GM19099 (cell line): ENCODE measurements around the gene MRPS35.

ENCODE experiments used
- POLR2A ChIP-seq: IDR thresholded peaks from 3 replicates; pipeline ENCODE4 v1.6.1; 2011; ENCODE audit warnings: low read depth; ENCODE audit not compliant: insufficient read length; ENCODE audit errors: extremely low read depth

Gene MRPS35

DNA sequence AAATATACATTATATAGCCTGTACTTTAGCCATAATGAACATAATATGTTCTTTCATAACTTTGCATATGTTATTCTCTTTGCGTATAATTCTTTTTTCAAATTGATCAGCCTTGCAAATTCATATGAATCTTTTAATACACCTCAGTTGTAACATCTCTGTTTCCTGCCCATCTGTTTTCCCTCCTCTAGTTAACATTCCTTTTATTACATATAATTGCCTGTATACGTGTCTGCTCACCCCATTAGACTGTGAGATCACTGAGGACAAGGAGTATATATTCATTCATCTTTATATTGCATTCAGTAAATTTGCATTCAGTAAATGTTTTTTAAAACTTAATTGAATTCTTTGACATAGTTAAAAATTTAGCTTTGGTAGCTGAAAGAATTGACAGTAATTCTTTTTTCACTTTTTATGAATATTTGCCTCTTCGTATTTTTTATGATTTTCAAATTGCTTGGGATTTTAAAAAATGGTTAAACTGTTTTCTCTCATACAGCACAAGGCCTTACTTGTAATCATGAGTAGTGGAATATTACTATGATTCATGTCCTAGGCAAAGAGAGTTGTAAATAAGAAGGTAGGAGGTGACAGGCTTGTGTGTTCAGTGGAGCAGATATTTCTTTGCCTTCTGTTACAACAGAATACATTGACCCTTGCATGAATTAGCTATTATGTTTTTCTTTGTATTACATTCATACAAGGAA lies 36.6 kb downstream of the MRPS35 start:
- no peak for TF ChIP-seq POLR2A

DNA sequence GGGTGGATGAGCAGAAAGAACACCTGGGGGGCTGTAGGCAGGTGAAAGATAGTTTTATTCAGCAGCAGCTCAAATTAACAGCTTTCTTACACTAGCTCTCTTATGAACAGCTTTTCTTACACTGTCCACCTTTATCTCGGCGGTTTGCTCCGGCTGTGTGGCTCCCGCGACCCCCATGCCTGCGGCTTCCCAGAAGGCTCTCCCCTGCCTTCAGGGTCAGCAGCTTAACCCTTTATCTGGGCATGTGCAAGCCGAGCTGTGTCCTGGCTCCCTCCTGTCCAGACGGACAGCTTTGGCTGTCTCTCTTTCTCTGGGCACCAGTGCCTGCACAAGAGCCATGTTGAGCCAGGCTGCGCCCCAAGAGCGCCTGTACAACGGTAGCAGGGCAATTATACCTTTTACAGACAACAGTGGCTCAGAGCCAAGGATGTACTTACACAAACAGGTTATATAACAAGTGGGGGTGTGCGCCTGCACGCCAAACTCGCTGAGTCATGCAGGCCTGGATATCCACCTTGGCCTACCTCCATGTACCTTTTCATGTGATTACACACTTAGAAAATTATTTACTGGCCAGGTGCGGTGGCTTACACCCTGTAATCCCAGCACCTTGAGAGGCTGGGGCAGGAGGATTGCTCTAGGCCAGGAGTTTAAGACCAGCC lies 40.9 kb downstream of the MRPS35 start:
- TF ChIP-seq POLR2A: no peak

DNA sequence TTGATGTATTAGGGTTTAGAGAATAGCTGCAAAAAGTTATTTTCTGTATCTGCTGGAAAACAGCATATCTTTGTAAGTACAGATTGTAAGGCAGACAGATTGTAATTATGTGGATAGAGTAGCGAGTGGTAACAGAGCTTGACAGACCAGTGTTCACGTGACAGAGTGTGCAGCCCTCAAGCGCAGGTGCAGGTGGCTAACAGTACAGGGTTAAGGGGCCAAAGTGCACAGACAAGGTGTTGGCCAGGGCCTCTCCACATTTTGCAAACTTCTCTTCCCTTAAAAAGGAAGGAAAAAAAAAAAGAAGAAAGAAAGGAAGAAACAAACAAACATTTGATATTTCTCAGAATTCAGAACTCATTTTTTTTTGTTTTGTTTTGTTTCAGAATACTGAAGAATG lies 44.2 kb downstream of the MRPS35 start:
- no peak for TF ChIP-seq POLR2A

DNA sequence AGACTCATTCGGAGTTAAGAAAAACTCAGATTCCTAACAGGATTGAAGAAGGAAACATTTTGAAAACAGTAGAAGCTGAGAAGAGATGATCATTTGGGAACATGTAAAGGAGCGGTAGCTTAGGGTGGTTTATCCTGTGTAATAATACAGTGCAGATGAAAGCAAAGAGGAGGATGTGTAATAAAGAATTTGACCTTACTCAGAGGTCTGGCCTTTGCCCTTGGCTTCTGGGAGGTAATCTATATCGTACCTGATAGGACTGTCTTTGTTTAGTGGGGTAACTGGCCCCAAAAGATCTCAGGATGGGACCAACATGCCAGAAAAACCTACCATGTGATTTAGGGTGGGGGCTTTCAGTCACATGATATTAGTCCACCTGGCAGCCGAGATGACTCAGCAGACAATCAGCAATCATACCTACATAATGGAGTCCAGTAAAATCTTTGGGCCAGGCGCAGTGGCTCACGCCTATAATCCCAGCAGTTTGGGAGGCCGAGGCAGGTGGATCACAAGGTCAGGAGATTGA lies 46.1 kb downstream of the MRPS35 start:
- no peak for TF ChIP-seq POLR2A

DNA sequence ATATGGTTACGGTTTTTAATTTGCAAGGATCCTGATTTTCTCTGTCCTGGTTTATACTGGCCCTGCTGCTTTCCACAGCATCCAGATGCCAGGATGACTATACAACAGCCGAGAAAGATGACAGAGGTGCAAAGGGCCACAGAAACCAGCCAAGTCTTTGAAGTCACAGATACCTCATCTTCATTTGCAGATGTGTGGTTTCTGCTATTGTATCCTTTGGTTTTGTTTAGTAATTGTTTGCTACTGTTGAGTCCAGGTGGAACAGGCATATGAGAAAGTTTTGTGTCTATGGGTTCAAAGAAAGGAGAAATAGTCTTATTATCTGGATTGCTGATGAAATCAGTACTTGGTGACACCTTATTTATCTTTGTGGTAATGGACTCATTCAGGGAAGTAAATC lies 52.1 kb downstream of the MRPS35 start:
- no peak for TF ChIP-seq POLR2A

DNA sequence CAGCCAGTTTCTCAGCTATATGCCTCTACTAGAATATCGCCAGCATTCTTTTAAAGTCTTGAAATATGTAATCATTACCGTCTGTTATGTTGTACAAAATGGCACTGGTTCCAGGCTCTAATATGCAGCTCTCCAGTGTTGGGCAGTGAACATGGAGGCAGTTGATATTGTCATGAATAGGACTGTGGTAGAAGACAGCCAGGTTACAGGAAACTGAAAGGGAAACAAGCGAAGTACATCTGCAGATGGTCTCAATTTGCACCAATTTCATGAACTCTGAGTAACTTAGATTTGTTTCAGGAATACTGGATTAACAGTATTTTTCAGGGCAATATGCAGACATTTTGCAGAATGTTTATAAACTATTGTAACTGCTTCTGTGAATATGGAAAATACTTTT lies 56.0 kb downstream of the MRPS35 start:
- TF ChIP-seq POLR2A: no peak

DNA sequence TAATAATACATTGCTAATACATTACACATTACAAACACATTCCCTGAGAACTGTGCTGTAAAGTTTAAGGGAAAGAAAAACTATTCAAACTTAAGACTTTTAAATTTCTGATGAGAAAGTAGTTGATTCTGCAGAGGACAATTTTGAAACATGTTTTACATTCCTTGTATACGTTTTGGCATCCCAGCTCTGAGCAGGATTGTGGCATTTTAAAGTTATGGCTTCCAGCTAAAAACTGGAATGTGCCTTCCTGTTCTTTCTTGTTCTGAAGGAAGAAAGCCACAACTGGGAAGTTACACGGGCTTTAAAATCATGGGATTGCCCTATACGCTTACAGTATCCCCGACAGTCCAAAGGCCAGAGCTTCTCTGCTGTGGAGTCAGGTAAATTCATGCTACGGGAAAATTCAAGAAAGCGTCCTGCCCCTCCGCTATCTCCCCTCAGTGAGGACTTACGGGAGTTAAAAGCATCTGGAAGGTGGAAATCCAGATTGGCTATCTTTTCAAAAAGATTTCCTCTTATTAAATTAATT lies 58.6 kb downstream of the MRPS35 start:
- no peak for TF ChIP-seq POLR2A

DNA sequence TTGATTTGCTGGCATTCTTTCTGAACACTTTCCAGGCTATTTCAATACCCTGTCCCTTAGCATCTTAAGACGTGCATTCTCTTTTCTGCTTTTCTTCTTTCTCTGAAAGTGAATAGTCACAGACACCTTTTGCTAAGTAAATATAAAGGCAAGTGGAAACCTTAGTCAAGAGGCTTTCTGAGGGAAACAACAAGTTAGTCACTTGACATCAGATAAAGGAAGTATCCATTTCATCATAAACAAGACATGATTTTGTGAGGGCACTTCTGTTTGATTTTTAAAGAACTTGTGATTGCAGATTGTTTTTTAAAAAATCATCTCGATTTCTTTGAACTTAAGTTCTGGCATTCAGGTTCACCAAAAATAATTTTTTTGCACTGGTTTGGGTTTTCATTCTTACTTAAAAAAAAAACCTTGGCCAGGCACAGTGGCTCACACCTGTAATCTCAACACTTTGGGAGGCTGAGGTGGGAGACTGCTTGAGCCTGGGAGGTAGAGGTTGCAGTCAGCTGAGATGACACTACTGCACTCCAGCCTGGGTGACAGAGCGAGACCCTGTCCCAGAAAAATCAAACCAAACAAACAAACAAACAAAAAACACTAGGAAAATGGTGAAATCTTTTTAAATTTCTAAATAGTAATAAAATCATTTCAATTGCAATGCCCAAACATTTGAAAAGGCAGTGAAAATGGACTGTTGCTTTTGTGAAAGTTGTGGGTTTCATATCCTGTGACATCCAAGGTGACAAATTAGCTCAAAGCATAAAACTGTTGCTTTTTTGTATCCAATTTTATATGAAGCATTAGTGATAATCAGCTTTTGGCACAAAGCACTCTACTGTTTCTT lies 61.1 kb downstream of the MRPS35 start:
- TF ChIP-seq POLR2A: no peak

DNA sequence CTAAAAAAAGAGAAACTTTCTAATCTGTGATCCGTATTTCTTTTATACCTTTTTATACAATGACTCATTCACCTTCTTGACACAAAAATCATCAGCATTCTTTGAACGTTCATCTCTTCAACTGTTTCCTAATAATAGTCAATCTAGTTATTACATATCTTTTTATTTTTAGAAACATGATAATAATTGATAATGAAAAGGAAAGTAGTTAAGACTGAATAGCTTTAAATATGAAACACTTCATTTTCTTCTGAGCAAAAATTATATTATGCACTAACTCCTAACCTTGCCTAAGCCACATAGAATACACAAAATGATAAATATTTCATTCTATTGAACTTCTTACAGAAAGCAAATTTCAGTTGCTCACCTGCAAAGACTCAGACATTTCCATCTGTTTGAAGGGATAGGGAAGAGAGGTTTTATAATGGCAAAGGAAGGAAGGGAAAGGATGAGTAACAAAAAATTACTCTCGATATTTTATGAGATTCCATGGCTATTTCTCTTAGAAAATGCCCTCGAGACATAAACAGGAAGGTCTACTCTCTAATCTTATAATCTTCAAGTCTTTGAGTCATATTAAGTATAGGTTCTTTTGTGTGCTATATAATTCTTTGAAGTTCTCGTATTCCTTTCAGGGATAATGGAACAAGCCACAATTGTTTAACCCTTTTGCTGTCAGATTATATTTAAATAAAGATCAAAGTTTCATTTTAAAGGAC lies 61.9 kb downstream of the MRPS35 start:
- no peak for TF ChIP-seq POLR2A

DNA sequence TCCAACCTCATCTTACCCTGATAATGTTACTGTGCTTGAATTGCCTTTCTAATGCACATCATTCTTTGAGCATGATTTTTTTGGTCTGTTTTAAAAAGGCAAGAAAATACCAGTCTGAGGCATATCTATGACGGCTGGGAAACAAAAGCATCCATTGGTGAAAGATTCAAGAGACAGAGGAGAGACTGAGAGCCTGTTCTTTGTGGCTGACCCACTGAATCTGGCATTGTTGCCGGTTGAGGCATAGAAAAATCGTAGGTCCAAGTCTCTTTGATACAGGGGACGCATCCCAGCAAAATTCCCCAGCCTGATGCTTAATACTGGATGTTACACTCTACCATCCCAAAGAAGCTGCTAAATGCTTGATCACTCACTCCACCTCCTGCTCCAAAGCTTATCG lies 66.5 kb downstream of the MRPS35 start:
- TF ChIP-seq POLR2A: no peak

DNA sequence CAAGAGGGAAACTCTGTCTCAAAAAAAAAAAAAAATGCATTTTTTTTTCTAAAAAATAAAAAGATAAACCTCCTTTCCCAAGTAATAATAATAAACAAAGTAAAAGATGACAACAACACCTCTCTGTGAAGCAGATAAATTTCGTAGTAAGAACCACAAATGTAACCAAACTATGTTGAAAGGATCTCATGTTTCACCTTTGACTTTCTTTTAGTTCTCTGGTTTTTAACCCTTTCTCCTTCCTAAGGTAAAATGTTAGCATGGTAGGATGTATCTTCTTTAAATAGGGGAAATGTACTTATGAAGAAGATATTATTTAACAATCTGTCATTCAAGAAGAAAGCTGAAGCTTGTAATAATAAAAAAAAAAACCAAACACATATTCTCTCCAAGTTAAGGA lies 67.6 kb downstream of the MRPS35 start:
- no peak for TF ChIP-seq POLR2A

DNA sequence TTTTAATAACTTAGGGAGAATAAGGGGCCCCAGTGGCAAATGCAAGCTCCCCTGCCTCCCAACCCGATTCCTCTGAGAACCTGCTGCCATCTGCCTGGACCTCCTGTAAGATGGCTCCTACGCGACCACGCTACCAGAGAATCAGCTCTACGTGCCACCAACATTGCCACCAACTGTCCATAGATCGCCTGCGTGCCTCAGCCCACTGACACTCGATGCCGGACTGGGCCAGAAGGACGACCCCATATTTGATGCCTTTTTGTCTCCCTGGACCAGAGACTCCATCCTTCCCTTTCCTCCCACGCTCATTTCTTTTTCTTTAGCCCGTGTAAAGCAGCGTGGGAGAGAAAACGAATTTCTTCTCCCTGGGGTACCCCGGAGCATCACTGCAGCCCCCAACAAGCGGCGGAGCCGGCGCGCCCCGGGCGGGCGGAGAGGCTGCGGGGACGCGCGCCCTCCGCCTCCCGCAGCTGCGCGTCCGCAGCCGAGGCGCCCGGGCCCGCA lies 68.8 kb downstream of the MRPS35 start:
- no peak for TF ChIP-seq POLR2A

DNA sequence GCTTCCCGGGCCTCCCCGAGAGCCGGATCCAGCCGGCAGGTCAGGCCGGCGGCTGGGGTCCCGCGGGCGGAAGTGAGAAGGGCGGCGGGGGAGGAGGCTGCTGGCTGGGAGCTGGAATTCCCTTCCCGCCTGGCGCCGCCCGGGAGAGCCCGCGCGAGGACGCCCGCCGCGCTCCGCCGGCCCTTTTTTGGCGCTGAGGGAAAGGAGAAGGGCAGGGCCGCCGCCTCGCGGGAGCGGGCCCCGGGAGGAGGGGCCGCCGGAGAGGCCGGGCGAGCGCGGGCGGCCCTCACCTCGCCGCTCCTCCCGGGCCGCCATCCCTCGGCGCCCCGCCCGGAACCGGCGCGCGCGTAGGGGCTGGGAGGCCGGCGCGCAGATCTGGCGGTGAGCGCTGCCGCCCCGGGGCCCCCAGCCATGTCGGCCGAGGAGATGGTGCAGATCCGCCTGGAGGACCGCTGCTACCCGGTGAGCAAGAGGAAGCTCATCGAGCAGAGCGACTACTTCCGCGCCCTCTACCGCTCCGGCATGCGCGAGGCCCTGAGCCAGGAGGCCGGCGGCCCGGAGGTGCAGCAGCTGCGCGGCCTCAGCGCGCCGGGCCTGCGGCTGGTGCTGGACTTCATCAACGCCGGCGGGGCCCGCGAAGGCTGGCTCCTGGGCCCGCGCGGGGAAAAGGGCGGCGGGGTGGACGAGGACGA lies 69.4 kb downstream of the MRPS35 start, which contains the start of the genes KLHL42 and MANSC4:
KLHL42 (plus strand) TSS at position 314 of the 692 bp plus-strand sequence; CDS start at position 412, 98 bp downstream.
MANSC4 (minus strand) TSS at position 317 of the 692 bp plus-strand sequence. CDS start 8,960 bp downstream, outside the sequence.
- TF ChIP-seq POLR2A: peak; percentile 60
